GM21360 (cell line): ENCODE measurements around the gene UGT1A8.
"Not testable (repeated sequence)": the region's sequence is repeated elsewhere in the genome, so short reads cannot be mapped to it uniquely, and the experiment has no call there.

Experiments used
- ATAC-seq: cut with Tn5 transposase; IDR thresholded peaks from one replicate; pipeline ENCODE4 v1.9.1; 2021; ENCODE audit warnings: mild to moderate bottlenecking, moderate library complexity; ENCODE audit not compliant: unreplicated experiment

UGT1A8 gene

DNA sequence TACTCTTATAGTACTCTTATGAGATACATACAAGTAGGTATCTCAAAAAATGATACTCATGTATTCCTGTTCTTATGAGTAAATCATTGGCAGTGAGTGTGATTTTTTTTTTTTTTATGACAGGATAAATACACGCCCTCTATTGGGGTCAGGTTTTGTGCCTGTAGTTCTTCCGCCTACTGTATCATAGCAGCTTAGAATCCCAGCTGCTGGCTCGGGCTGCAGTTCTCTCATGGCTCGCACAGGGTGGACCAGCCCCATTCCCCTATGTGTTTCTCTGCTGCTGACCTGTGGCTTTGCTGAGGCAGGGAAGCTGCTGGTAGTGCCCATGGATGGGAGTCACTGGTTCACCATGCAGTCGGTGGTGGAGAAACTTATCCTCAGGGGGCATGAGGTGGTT, at the start of gene UGT1A8:
TSS of gene UGT1A8 (plus strand) at position 158 of the 400 bp plus-strand sequence. CDS start at position 233, 75 bp downstream.
- not testable (repeated sequence) for ATAC-seq

DNA sequence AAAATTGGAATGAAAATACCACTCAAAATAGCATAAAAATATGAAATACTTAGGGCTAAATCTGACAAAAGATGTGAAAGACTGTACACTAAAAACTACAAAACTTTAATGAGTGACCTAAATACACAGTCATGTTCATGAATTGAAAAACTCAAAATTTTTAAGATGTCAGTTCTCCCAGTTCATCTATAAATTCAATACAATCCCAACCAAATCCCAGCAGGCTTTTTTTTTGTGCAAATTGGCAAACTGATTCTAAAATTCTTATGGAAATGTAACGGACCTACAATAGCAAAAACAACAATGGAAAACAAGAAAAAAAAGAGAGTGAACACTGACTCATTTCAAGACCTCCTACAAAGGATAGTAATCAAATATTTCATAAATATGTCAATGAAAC, 46.4 kb upstream of the UGT1A8 start:
- ATAC-seq, result no peak

DNA sequence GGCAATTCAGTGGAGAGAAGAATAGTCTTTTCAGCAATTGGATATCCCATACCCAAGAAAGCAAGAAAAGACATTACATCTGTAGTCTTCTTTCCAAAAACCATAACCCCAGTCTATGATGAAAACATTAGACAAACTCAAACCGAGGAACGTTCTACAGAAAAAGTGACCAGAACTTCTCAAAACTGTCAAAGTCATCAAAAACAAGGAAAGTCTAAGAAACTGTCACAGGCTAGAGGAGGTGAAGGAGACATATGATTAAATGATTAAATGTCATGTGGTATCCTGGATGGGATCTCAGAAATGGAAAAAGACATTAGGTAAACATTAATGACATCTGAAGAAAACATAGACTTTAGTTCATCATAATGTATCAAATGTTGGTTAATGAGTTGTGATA, 46.0 kb upstream of the UGT1A8 start:
- no peak for ATAC-seq

DNA sequence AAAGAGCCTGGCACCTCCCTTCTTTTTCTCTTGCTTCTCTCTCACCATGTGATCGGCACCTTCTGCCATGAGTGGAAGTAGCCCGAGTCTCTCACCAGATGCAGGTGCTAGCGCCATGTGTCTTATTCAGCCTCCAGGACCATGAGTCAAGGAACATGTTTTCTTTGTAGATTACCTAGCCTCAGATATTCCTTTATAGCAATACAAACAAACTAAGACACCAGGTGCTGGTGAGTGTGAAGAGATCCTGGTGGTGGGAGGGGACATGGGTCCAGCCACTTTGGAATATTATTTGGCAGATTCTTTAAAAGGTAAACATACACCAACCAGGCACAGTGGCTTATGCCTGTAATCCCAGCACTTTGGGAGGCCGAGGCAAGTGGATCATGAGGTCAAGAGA, 45.0 kb upstream of the UGT1A8 start:
- no peak for ATAC-seq

DNA sequence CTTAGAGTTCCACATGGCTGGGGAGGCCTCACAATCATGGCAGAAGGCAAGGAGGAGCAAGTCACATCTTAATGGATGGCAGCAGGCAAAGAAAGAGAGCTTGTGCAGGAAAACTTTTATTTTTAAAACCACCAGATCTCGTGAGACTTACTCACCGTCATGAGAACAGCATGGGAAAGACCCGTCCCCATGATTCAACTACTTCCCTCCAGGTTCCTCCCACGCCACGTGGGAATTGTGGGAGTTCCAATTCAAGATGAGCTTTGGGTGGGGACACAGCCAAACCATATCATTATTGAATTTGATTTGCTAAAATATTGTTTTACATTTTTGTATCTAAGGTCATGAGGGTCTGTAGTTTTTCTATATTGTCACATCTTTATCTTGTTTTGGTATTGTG, 40.1 kb upstream of the UGT1A8 start:
- ATAC-seq, result not testable (repeated sequence)

DNA sequence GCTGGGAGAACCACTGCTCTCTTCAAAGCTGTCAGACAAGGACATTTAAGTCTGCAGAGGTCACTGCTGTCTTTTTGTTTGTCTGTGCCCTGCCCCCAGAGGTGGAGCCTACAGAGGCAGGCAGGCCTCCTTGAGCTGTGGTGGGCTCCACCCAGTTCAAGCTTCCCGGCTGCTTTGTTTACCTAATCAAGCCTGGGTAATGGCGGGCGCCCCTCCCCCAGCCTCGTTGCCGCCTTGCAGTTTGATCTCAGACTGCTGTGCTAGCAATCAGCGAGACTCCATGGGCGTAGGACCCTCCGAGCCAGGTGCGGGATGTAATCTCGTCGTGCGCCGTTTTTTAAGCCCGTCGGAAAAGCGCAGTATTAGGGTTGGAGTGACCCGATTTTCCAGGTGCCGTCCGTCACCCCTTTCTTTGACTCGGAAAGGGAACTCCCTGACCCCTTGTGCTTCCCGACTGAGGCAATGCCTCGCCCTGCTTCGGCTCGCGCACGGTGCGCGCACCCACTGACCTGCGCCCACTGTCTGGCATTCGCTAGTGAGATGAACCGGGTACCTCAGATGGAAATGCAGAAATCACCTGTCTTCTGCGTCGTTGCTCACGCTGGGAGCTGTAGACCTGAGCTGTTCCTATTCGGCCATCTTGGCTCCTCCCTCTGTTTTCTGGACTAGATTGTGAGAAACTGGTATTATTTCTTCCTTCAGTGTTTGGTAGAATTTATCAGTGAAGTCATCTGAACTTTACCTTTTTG, 34.0 kb upstream of the UGT1A8 start:
- ATAC-seq, result not testable (repeated sequence)

DNA sequence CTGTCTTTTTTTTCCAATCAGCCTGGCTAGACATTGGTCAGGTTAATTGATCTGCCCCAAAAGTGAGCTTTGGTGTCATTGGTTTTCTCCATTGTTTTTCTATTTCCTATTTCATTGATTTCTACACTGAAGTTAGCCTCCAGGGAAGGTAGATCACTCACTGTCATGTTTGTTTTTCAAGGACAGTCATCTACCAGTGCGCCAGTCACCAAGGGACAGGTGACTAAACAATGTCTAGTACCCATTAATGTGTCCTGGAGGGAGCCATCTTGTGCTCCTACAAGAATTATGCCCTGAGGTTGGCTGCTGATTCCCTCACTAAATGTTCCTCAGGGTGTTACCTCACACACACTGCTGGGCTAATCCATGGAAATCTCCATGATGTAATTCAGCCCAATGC, 33.2 kb upstream of the UGT1A8 start:
- ATAC-seq, result no peak

DNA sequence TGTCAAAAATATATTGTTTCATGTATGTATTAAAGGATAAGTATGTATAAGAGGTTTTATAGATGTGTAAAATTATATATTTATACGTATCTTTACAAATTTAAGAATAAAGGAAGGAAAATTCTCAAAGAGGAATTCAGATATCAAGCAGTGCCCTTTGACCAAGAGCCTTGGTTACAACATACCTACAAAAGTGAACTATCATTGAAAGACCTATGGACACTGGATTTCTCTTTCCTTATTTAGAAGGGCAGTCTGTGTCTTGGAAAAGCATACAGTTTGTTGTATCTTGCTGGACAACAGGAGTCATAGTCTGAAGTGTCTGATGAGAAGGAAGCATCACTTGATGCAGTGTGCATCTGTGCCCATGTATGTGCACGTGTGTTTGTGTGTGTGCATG, 29.0 kb upstream of the UGT1A8 start:
- no peak for ATAC-seq

DNA sequence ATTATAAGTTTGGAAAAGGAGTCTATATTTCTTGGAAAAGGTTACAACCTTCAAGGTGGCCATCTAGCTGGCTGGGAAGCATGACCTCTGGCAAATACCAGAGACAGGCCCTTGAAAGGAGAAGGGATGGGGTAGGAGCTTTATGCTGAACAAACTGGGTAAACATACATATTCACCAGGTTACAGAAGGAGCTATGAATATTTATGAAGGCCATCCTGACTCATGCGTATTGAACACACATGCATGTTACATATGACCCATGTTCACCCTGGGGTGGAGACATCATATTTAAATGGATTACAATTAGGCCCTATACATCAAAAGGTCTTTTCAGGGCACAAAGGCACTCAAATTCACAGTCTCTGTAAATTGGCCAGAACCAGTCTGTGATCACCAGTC, 24.7 kb upstream of the UGT1A8 start:
- not testable (repeated sequence) for ATAC-seq

DNA sequence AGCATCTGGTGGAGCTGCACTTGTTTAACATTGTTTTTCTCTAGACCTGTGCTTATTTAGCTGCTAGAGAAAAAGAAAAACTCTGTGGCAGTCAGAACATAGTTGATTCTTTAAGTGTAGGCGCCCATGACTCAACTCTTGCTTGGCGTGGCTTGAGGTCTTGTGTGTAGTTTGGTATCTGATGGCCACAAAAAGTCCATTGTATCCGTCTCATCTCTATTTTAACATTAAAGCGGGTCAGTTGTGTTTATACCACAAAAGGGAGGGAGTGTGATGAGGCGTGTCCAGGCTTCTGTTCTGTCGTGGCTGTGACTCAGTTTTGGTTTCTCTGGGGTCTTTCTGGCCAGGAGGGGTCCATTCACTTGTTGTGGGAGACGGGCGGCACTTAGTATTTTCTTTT, 24.2 kb upstream of the UGT1A8 start:
- ATAC-seq, result no peak

DNA sequence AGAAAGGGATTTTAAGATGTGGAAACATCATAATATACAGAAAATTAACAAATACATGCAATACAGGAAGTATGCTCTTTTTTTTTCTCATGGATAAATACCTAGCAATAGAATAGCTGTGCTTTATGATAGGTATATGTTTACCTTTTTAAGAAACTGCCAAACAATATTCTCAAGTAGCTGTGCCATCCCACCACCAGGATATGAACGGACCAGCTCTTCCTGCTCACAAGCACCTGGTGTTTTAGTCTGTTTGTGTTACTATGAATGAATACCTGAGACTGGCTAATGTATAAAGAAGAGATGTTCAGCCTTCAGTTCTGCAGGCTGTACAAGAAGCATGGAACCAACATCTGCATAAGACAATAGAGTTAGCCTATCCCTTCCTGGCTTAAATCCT, 19.9 kb upstream of the UGT1A8 start:
- no peak for ATAC-seq

DNA sequence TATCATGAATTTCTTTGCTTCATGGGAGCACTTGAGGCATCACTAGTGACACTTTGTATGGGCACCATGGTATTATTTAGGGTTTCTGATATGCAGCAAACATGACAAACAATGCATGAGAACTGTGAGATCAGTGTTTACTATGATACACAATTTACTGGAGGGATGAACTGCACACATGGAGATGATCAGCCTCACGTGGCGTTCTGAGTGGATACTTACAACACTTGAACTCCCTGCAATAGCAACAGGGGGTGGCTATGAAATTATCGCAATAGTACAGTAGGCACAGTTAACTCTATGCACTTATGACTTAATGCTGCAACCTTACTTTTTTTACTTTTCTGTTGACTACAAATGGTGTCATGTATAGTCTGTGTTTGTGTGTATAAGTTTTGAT, 18.5 kb upstream of the UGT1A8 start:
- ATAC-seq, result no peak

DNA sequence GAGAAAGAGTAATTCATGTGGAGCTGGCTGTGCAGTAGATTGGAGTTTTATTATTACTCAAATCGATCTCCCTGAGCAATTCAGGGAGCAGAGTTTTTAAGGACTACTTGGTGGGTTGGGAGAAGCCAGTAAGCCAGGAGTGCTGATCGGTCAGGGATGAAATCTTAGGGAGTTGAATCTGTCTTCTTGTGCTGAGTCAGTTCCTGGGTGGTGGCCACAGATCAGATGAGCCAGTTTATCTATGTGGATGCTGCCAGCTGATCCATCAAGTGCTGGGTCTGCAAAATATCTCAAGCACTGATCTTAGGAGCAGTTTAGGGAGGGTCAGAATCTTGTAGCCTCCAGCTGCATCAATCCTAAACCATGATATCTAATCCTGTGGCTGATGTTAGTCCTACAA, 17.0 kb upstream of the UGT1A8 start:
- ATAC-seq, result no peak

DNA sequence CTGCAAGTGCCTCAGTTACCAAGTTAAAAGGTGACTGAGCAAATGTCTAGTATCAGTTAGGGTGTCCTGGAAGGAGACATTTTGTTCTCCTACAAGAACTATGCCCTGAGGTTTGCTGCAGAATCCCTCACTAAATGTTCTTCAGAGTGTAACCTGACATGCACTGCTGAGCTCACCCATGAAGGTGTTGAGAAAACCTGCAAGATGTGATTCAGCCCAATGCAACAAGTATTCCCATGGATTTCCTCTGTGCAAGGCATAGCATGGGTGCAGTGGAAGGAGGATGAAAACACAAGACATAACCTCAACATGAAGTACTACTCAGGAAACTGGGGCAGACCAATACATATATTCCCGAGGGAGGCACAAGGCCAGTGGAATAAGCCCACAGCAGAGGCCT, 15.4 kb upstream of the UGT1A8 start:
- ATAC-seq, result no peak

DNA sequence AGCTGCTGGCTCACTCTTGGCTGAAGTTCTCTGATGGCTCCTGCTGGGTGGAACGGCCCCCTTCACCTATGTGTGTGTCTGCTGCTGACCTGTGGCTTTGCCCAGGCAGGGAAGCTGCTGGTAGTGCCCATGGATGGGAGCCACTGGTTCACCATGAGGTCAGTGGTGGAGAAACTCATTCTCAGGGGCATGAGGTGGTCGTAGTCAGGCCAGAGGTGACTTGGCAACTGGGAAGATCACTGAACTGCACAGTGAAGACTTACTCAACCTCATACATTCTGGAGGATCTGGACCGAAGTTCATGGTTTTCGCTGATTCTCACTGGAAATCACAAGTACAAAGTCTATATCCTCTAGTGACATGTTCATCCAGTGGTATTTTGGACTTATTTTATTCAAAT, 13.9 kb upstream of the UGT1A8 start:
- ATAC-seq, result no peak

DNA sequence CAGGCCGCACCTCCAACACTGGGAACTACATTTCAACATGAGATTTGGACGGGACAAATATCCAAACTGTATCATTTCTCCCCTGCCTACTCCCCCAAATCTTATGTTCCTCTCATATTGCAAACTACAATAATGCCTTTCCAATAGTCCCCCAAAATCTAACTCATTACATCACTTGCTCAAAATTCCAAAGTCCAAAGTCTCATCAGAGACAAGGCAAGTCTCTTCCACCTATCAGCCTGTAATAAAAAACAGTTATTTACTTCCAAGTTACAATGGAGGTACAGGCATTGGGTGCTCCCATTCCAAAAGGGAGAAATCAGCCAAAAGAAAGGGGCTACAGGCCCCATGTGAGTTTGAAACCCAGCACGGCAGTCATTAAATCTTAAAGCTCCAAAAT, 12.6 kb upstream of the UGT1A8 start:
- no peak for ATAC-seq

DNA sequence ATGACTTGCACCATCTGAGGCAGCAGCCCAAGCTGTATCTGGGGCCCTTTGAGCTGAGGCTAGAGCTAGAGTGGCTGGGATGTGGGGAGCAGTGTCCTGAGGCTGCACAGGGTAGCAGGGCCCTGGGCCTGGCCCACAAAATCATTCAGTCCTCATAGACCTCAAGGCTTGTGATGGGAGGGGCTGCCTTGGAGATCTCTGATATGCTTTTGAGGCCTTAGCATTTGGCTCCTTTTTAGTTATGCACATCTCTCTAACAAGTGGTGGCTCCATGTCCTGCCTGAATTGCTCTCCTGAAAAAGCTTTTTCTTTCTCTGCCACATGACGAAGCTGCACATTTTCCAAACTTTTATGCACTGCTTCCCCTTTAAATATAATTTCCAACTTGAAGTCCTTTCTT, 11.8 kb upstream of the UGT1A8 start:
- ATAC-seq, result no peak

DNA sequence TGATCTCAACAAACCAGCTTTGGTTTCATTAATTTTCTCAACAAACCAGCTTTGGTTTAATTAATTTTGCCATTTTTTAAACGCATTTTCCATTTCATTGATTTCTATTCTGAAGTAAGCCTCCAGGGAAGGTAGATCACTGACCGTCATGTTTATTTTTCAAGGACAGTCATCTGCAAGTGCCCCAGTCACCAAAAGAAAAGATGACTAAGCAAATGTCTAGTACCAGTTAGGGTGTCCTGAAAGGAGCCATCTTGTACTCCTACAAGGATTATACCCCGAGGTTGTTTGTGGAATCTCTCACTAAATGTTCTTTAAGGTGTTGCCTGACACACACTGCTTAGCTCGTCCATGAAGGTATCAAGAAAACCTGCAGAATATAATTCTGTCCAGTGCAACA, 6.1 kb upstream of the UGT1A8 start:
- ATAC-seq, result no peak

DNA sequence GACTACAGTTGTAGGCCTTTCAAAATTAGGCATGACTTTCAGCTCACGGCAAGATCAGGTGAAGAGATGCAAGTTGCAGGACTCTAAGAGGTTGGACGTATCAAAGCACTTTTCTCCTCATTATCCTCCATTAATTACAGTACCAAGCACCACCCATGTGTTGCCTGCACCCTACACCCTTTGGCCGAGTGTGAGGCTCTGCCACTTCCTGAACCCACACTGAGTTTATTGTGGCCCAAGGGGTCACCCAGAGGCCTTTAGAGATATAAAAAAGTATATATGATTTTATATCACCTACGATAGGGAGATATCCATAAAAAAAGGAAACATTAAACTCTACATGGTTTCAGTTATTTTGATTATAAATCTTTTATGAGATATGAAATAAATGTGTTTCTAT, 2.8 kb downstream of the UGT1A8 start:
- no peak for ATAC-seq

DNA sequence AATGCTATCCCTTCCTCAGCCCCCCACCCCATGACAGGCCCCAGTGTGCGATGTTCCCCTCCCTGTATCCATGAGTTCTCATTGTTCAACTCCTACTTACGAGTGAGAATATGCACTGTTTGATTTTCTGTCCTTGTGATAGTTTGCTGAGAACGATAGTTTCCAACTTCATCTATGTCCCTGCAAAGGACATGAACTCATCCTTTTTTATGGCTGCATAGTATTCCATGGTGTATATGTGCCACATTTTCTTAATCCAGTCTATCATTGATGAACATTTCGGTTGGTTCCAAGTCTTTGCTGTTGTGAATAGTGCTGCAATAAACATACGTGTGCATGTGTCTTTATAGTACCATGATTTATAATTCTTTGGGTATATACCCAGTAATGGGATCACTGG, 4.4 kb downstream of the UGT1A8 start:
- ATAC-seq, result not testable (repeated sequence)

DNA sequence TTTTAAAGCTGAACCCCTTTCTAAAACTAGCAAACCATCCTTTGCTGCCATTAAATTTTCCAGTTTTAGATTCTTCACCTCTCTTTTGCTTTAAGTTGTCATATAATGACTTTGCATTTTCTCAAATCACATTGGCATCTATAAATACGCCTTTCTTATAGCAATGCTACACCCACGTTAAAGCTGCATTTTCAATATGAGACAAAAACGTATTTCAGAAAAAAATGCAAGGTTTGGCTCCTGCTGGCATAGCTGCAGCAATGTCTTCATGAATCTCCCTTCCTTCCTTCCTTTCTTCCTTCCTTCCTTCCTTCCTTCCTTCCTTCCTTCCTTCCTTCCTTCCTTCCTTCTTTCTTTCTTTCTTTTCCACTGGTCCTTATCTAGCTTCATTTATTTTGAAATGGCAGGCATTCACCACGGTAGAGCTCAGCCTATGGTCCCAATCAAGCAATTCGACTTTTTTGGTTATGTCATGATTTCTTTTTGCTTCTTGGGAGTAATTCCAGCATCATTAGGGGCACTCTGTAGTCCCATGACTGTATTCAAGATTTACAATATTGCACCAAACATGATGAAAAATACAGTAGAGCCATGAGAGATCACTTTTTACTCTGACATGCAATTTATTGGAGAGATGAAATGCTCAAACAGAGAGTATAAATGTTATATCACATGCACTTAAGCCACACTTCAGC, 10.0 kb downstream of the UGT1A8 start:
- ATAC-seq, result no peak

DNA sequence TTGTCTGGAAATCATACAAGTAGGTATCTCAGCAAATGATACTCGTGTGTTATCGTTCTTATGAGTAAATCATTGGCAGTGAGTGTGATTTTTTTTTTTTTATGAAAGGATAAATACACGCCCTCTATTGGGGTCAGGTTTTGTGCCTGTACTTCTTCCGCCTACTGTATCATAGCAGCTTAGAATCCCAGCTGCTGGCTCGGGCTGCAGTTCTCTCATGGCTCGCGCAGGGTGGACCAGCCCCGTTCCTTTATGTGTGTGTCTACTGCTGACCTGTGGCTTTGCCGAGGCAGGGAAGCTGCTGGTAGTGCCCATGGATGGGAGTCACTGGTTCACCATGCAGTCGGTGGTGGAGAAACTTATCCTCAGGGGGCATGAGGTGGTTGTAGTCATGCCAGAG, 18.9 kb downstream of the UGT1A8 start, which contains the start of gene UGT1A10:
TSS of gene UGT1A10 (plus strand) at position 143 of the 400 bp plus-strand sequence. CDS start at position 218, 75 bp downstream.
- ATAC-seq, result not testable (repeated sequence)
